ENCODE results near the gene ATG7. TPM values are rescaled to one million over a fixed set of nuclear protein-coding genes. Genes with fewer than 3 reads are reported as not detected.

ATG7 gene
- total RNA-seq, 1 experiment from 2014 or later: 50.9 TPM

GRCh38 chr3:11236588-11237461 is 35.4 kb upstream of the ATG7 start:
- peak; percentile 90 for DNase-seq
- no peak overlapping the region for H3K9ac ChIP-seq (ENCODE audit: low read length)
- H3K79me2 ChIP-seq (ENCODE audit: low read length): no peaks in the 10 kb centered on the region
- no peaks in the 10 kb centered on the region for H3K36me3 ChIP-seq (ENCODE audit: insufficient read depth, low read length)
- H3K9me2 ChIP-seq (replicated peaks; ENCODE audit: insufficient read depth, low read length): no peaks in the 10 kb centered on the region
- no peak overlapping the region for H3K4me3 ChIP-seq (ENCODE audit: low read length)
- H3K9me3 ChIP-seq (ENCODE audit: low read length): no peaks in the 10 kb centered on the region
- H2AFZ ChIP-seq (ENCODE audit: low read length): no peak overlapping the region
- H4K20me1 ChIP-seq (ENCODE audit: insufficient read depth, low read depth, low read length): peaks cover 5% of the 10 kb centered on the region; the same call in 1 of the 2 replicates
- no peak overlapping the region for H3K27ac ChIP-seq (ENCODE audit: low read length)
- no peak overlapping the region for H3K4me2 ChIP-seq (ENCODE audit: low read depth, low read length, poor library complexity, severe bottlenecking)
- H3K27me3 ChIP-seq (ENCODE audit: low read length): no peaks in the 10 kb centered on the region; the same call in 1 of the 2 replicates
- no peaks in the 10 kb centered on the region for H3K4me1 ChIP-seq (ENCODE audit: low read length)

- Histone ChIP-seq H3K79me2 (ENCODE audit: low read length) (no peaks in the 10 kb centered on the region), H3K4me1 (ENCODE audit: low read length) (no peaks in the 10 kb centered on the region), H2AFZ (ENCODE audit: low read length) (no peak overlapping the region), H3K4me2 (ENCODE audit: low read depth, low read length, poor library complexity, severe bottlenecking) (no peak overlapping the region), H3K36me3 (ENCODE audit: insufficient read depth, low read length) (no peaks in the 10 kb centered on the region), H3K9ac (ENCODE audit: low read length) (no peak overlapping the region), H3K9me2 (replicated peaks; ENCODE audit: insufficient read depth, low read length) (no peaks in the 10 kb centered on the region), H3K4me3 (ENCODE audit: low read length) (no peak overlapping the region), H3K27me3 (ENCODE audit: low read length) (no peaks in the 10 kb centered on the region; the same call in 1 of the 2 replicates), H3K9me3 (ENCODE audit: low read length) (no peaks in the 10 kb centered on the region), H3K27ac (ENCODE audit: low read length) (no peak overlapping the region), H4K20me1 (ENCODE audit: insufficient read depth, low read depth, low read length) (peaks cover 5% of the 10 kb centered on the region; the same call in 1 of the 2 replicates)
- DNase-seq: no peak
Measured at GRCh38 chr3:11238060-11238459, 34.1 kb upstream of the ATG7 start.

GRCh38 chr3:11238880-11239279 is 33.3 kb upstream of the ATG7 start:
- no peaks in the 10 kb centered on the region for H3K9me2 ChIP-seq (replicated peaks; ENCODE audit: insufficient read depth, low read length)
- H3K9me3 ChIP-seq (ENCODE audit: low read length): no peaks in the 10 kb centered on the region
- DNase-seq: no peak
- no peaks in the 10 kb centered on the region; the same call in 1 of the 2 replicates for H3K27me3 ChIP-seq (ENCODE audit: low read length)
- no peaks in the 10 kb centered on the region for H3K4me1 ChIP-seq (ENCODE audit: low read length)
- no peak overlapping the region for H3K4me3 ChIP-seq (ENCODE audit: low read length)
- no peak overlapping the region for H3K27ac ChIP-seq (ENCODE audit: low read length)
- H3K36me3 ChIP-seq (ENCODE audit: insufficient read depth, low read length): no peaks in the 10 kb centered on the region
- no peak overlapping the region for H3K9ac ChIP-seq (ENCODE audit: low read length)
- H4K20me1 ChIP-seq (ENCODE audit: insufficient read depth, low read depth, low read length): peaks cover 5% of the 10 kb centered on the region; the same call in 1 of the 2 replicates
- H2AFZ ChIP-seq (ENCODE audit: low read length): no peak overlapping the region
- H3K79me2 ChIP-seq (ENCODE audit: low read length): no peaks in the 10 kb centered on the region
- H3K4me2 ChIP-seq (ENCODE audit: low read depth, low read length, poor library complexity, severe bottlenecking): no peak overlapping the region

- no peak for DNase-seq
- Histone ChIP-seq H3K9me3 (ENCODE audit: low read length) (no peaks in the 10 kb centered on the region), H3K4me1 (ENCODE audit: low read length) (no peaks in the 10 kb centered on the region), H3K9ac (ENCODE audit: low read length) (no peak overlapping the region), H2AFZ (ENCODE audit: low read length) (no peak overlapping the region), H3K9me2 (replicated peaks; ENCODE audit: insufficient read depth, low read length) (no peaks in the 10 kb centered on the region), H3K4me2 (ENCODE audit: low read depth, low read length, poor library complexity, severe bottlenecking) (no peak overlapping the region), H3K27me3 (ENCODE audit: low read length) (no peaks in the 10 kb centered on the region; the same call in 1 of the 2 replicates), H4K20me1 (ENCODE audit: insufficient read depth, low read depth, low read length) (peaks cover 5% of the 10 kb centered on the region; the same call in 1 of the 2 replicates), H3K79me2 (ENCODE audit: low read length) (no peaks in the 10 kb centered on the region), H3K36me3 (ENCODE audit: insufficient read depth, low read length) (no peaks in the 10 kb centered on the region), H3K27ac (ENCODE audit: low read length) (no peak overlapping the region), H3K4me3 (ENCODE audit: low read length) (no peak overlapping the region)
Measured at GRCh38 chr3:11239796-11240195, 32.4 kb upstream of the ATG7 start.

GRCh38 chr3:11240496-11240895 is 31.7 kb upstream of the ATG7 start:
- no peak overlapping the region for H3K4me2 ChIP-seq (ENCODE audit: low read depth, low read length, poor library complexity, severe bottlenecking)
- DNase-seq: no peak
- H3K79me2 ChIP-seq (ENCODE audit: low read length): no peaks in the 10 kb centered on the region
- no peak overlapping the region for H2AFZ ChIP-seq (ENCODE audit: low read length)
- no peaks in the 10 kb centered on the region for H3K36me3 ChIP-seq (ENCODE audit: insufficient read depth, low read length)
- no peak overlapping the region for H3K9ac ChIP-seq (ENCODE audit: low read length)
- H3K27ac ChIP-seq (ENCODE audit: low read length): no peak overlapping the region
- no peaks in the 10 kb centered on the region; the same call in 1 of the 2 replicates for H3K27me3 ChIP-seq (ENCODE audit: low read length)
- H3K4me1 ChIP-seq (ENCODE audit: low read length): no peaks in the 10 kb centered on the region
- no peaks in the 10 kb centered on the region for H3K9me3 ChIP-seq (ENCODE audit: low read length)
- H3K4me3 ChIP-seq (ENCODE audit: low read length): no peak overlapping the region
- no peaks in the 10 kb centered on the region for H3K9me2 ChIP-seq (replicated peaks; ENCODE audit: insufficient read depth, low read length)
- peaks cover 5% of the 10 kb centered on the region; the same call in 1 of the 2 replicates for H4K20me1 ChIP-seq (ENCODE audit: insufficient read depth, low read depth, low read length)

- H3K27ac ChIP-seq (ENCODE audit: low read length): no peak overlapping the region
- DNase-seq: no peak
- no peak overlapping the region for H3K4me2 ChIP-seq (ENCODE audit: low read depth, low read length, poor library complexity, severe bottlenecking)
- H4K20me1 ChIP-seq (ENCODE audit: insufficient read depth, low read depth, low read length): peaks cover 5% of the 10 kb centered on the region; the same call in 1 of the 2 replicates
- no peak overlapping the region for H3K9ac ChIP-seq (ENCODE audit: low read length)
- no peaks in the 10 kb centered on the region for H3K9me2 ChIP-seq (replicated peaks; ENCODE audit: insufficient read depth, low read length)
- no peaks in the 10 kb centered on the region for H3K79me2 ChIP-seq (ENCODE audit: low read length)
- H3K4me1 ChIP-seq (ENCODE audit: low read length): no peaks in the 10 kb centered on the region
- no peaks in the 10 kb centered on the region for H3K36me3 ChIP-seq (ENCODE audit: insufficient read depth, low read length)
- no peaks in the 10 kb centered on the region for H3K9me3 ChIP-seq (ENCODE audit: low read length)
- no peak overlapping the region for H3K4me3 ChIP-seq (ENCODE audit: low read length)
- H2AFZ ChIP-seq (ENCODE audit: low read length): no peak overlapping the region
- no peaks in the 10 kb centered on the region for H3K27me3 ChIP-seq (ENCODE audit: low read length)
Measured at GRCh38 chr3:11244121-11244677, 28.0 kb upstream of the ATG7 start.

- Histone ChIP-seq H3K79me2 (ENCODE audit: low read length) (no peaks in the 10 kb centered on the region), H3K9me2 (replicated peaks; ENCODE audit: insufficient read depth, low read length) (no peaks in the 10 kb centered on the region), H3K27ac (ENCODE audit: low read length) (no peak overlapping the region), H4K20me1 (ENCODE audit: insufficient read depth, low read depth, low read length) (peaks cover 5% of the 10 kb centered on the region; the same call in 1 of the 2 replicates), H3K4me2 (ENCODE audit: low read depth, low read length, poor library complexity, severe bottlenecking) (no peak overlapping the region), H3K36me3 (ENCODE audit: insufficient read depth, low read length) (no peaks in the 10 kb centered on the region), H3K9me3 (ENCODE audit: low read length) (no peaks in the 10 kb centered on the region), H3K27me3 (ENCODE audit: low read length) (no peaks in the 10 kb centered on the region), H2AFZ (ENCODE audit: low read length) (no peak overlapping the region), H3K4me3 (ENCODE audit: low read length) (no peak overlapping the region), H3K9ac (ENCODE audit: low read length) (no peak overlapping the region), H3K4me1 (ENCODE audit: low read length) (no peaks in the 10 kb centered on the region)
- no peak for DNase-seq
Measured at GRCh38 chr3:11245276-11245675, 26.9 kb upstream of the ATG7 start.

GRCh38 chr3:11245827-11246662 is 26.2 kb upstream of the ATG7 start:
- no peaks in the 10 kb centered on the region for H3K79me2 ChIP-seq (ENCODE audit: low read length)
- H3K4me3 ChIP-seq (ENCODE audit: low read length): no peak overlapping the region
- no peaks in the 10 kb centered on the region for H3K36me3 ChIP-seq (ENCODE audit: insufficient read depth, low read length)
- no peaks in the 10 kb centered on the region for H3K9me2 ChIP-seq (replicated peaks; ENCODE audit: insufficient read depth, low read length)
- no peaks in the 10 kb centered on the region for H4K20me1 ChIP-seq (ENCODE audit: insufficient read depth, low read depth, low read length)
- H3K4me2 ChIP-seq (ENCODE audit: low read depth, low read length, poor library complexity, severe bottlenecking): no peak overlapping the region
- H3K9ac ChIP-seq (ENCODE audit: low read length): no peak overlapping the region
- H3K9me3 ChIP-seq (ENCODE audit: low read length): no peaks in the 10 kb centered on the region
- no peak for DNase-seq
- H3K27ac ChIP-seq (ENCODE audit: low read length): no peak overlapping the region
- no peak overlapping the region for H2AFZ ChIP-seq (ENCODE audit: low read length)
- no peaks in the 10 kb centered on the region for H3K4me1 ChIP-seq (ENCODE audit: low read length)
- H3K27me3 ChIP-seq (ENCODE audit: low read length): no peaks in the 10 kb centered on the region
